GM19372 (cell line): ENCODE results near the gene GPC6.

ENCODE experiments used
- ATAC-seq: cut with Tn5 transposase; IDR thresholded peaks from one replicate; pipeline ENCODE4 v1.9.1; 2021; ENCODE audit warnings: mild to moderate bottlenecking, low read depth, moderate library complexity; ENCODE audit not compliant: unreplicated experiment

Gene GPC6

GRCh38 chr13:94172416-94172815, 945.8 kb downstream of the GPC6 start:
- ATAC-seq = no peak

DNA sequence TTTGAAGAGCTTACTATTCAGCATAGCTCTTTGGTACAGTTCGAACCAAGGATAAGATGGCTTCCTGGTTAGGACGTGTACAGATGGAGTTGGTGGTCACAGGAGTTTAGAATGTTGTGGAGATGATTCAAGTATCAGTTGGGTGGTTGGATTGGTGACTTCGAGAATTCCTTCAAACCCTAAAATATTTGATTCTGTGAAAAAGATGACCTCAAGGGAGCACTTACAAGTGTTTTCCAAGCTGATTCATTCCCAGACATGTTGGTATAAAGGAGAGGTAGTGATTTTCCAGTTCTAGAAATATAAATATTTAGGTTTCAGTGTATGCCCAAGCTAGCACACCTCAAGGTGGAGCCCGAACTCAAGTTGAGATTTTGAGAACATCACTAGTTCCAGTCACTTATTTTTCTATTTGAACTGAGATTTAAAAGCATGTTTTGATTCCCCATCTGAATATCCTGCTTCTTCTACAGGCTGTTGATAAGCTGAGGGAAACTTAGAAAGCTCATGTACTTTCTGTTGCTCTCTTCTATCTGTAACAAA, 946.8 kb downstream of the GPC6 start:
- no peak for ATAC-seq

GRCh38 chr13:94174009-94174408, 947.4 kb downstream of the GPC6 start:
- no peak for ATAC-seq

GRCh38 chr13:94175076-94175475, 948.5 kb downstream of the GPC6 start:
- no peak for ATAC-seq

DNA sequence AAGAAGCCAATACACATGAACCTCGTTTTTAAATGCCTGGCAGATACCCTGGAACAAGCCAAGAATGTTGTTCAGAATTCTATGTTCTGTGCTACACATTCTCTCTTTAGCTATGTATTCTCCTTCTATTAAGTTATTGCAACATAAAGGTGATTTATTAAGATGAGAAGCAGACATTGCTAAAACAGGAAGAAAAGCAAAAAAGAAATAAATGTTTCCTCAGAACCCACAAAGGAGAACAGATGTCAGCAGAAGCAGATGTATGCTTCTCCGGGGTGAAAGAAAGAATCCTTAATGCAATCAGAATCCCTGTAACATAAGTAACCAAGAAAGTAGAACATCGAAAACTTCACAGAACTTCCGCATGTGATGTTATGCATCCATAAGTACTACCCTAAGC, 950.0 kb downstream of the GPC6 start:
- ATAC-seq = no peak

DNA sequence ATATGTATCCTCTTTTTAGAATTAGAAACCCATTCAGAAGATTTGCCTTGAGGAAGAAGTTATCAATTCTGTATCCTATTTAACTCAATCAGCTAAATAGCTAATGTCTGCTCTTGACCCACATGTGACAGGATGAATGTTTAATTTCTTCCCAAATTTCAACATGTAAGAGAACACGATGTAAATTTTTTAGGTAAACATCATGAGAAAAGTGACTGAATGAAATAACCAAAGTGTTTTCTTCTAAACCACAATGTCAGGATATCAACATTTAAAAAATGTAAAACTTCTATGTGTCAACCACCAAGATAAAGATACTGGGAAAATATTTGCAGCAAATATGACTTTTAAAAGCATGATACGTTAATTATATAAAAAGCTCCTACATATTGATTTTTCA, 950.4 kb downstream of the GPC6 start:
- no peak for ATAC-seq

DNA sequence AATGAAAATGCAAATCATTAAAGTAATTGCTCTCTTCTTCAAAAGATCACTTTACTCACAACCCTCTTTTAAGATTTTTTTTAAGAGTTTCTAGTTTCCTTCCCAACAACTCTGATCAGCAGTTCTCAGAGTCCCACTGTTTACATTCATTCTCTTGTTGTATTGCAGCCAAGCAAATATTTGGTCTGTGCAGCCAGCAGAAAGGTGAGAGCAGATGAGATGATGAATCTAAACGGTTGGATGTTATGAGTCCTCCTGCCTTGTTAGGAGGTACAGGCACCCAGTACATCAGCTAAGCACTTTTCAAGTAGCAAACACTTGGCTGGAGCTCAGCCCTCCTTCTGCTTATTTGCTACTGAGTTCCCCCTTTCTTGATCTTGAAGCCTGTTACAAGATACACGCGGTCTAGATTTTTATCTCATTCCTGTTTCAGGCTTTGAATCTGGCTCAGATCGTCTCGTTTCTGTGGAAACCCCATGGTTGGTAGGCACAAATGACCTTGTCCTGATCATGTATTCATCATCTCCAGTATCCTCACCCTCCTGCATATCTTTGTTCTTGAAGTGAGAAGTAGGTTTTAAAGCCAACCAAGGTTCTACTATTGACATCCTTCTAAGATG, 952.1 kb downstream of the GPC6 start:
- no peak for ATAC-seq

- ATAC-seq = no peak
Measured at GRCh38 chr13:94181461-94182107, 955.0 kb downstream of the GPC6 start.

DNA sequence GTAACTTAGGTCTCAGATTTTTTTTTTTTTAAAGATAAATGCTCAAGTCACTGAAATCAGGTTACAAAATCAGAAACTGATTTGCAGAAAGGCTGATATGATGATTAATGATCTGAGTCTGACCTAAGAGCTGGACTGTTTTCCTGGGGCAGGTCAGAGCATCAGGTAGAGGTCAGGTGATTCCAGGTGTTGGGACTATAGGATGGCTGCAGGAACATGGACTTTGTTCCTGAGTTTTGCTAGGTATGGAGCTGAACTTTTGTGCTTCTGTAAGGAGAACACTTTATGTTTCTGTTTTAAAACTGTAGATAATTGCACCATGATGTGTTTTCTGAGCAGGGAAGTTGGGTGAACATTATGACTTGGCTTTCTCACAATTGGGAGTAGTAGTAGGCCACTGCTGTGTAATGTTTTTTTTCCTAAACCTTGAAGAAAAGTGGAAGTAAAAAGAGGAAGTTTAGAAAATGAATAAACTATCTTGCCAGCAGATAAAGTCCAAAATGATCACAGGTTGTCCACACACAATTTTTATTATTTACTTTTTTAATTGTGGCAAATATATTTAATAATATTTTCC, 955.7 kb downstream of the GPC6 start:
- no peak for ATAC-seq

- no peak for ATAC-seq
Measured at GRCh38 chr13:94186470-94186869, 959.9 kb downstream of the GPC6 start.

GRCh38 chr13:94188201-94188854, 961.7 kb downstream of the GPC6 start:
- no peak for ATAC-seq

DNA sequence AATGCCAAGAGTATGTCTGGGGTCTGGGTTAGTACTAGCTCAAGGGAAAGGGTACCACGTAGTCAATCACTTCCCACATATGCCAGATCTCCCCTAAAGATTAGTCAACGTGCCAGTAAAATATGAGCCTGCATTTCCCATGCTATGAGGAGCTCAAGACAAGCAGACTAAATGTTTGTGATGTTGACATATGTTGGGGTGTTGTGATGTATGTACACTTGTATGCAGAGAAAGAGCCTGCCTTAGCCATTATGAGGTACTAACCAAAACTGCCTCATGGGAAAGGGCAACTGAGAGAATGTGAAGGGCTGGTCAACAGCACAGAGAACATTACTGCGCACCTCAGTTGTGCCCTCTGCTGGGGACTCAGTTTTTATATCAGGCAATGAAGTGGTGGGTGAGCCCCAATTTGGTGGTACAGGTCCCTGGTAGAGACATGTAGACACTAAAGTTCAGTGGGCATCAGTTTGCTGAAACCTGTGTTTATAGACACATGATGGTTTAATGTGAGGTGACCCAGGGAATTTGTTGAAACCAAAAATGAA, 965.9 kb downstream of the GPC6 start:
- ATAC-seq = no peak

DNA sequence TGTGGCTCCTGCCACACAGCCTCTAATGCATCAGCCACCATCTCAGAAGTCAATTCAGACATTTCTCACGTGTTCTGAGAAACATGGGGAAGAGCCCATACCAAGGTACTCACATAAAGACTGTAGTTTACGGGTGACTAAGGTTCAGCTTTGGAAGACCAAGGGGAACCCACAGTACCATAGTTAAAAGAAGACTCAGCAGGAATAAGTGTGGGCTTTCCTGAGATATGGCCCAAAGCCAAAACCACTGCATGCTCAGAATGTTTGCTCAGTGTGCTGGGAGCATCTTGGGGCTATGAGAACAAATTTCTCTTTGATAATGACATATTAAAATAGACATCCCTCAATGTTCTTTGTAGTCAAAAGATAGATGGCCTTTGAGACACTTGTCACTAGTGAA, 969.1 kb downstream of the GPC6 start:
- ATAC-seq = no peak

DNA sequence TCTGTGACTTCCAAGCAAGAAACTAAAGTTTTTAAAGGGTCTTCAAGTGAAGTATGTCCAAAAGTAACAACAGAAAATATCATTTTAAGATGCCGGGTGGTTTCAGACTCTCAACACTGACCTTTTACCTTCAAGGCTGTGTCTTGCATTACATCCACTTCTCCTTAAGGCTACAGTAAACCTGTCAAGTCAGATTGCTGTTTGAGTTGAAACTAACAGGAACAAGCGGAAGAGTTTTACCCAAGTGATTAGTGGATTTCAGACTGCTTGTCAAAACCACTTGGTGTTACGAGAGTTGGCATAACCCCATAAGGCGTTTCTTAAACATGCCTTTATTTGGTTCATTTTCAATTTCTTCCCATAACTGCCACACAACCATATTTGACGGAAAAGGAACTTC, 969.8 kb downstream of the GPC6 start:
- ATAC-seq = no peak

GRCh38 chr13:94198681-94199080, 972.1 kb downstream of the GPC6 start:
- no peak for ATAC-seq

- ATAC-seq = no peak
Measured at GRCh38 chr13:94199135-94199534, 972.5 kb downstream of the GPC6 start.

DNA sequence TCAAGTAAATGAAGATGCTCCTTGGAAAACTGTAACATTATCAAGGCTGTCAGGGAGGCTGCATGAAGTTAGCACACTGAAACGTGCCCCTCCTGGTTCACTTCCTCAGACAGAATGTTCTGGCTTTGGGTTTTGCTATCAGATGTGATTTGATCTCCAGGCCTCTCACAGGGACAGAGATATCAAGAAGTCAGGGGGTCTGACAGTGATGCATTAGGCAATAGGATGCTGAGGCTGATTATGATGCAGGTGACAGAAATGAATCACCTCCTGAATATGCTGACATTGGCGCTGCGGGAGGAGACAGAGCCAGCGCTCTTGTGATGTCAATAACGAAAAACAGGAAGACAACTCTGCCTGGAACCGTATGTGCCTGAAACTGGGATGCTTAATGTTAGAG, 974.4 kb downstream of the GPC6 start:
- ATAC-seq = no peak

GRCh38 chr13:94204163-94204562, 977.6 kb downstream of the GPC6 start:
- ATAC-seq = no peak

DNA sequence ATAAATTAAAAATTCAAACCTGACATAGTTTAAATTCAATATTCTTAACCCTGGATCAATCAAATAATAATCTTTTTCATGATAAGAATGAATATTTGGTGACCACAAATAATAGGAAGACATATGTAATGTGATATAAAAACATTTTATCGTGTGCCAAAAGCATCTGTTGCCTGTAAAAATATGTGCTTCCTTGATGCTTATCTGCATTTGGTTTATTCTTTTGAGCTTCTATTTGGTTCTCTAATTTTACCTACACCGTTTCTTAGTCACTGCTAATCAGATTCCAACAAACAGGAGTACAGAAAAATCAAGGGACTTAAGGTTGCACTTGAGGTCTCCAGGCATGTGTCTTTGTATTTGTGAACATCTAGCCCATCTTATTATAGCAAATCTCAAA, 978.3 kb downstream of the GPC6 start:
- ATAC-seq = no peak

DNA sequence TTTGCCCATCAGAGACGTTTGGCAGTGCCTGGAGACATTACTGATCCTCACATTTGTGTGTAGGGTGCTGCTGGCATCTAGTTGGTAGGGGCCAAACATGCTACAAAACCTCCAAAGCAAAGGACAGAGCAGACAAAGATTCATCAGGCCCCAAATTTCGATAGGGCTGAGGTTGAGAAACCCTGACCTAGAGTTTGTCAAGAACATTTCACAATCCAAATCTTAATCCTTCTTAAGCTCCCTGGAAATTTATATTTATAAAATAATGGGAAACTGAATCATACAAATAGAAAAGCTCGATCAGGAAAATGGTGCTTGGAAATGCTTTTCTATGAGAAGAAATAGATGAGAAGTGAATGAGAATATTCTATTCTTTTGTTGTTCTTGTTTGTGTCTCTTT, 979.3 kb downstream of the GPC6 start:
- no peak for ATAC-seq

- no peak for ATAC-seq
Measured at GRCh38 chr13:94209117-94209516, 982.5 kb downstream of the GPC6 start.
